WERI-Rb-1 (cell line): ENCODE data around the gene ZBTB48.

Experiments
- DNase-seq: peaks from one replicate; pipeline ENCODE4 v3.0.0-alpha.2; 2020
- H3K27ac ChIP-seq: fragments of 250-450 bp; sonication (Bioruptor Pico); 2 replicates; pipeline ENCODE4 v1.5.1; 2020; ENCODE audit warnings: mild to moderate bottlenecking, moderate library complexity
- H3K27me3 ChIP-seq: fragments of 250-450 bp; sonication (Bioruptor Pico); 2 replicates; pipeline ENCODE4 v1.5.1; 2021; ENCODE audit warnings: mild to moderate bottlenecking, low read depth, moderate library complexity; ENCODE audit not compliant: insufficient read depth, severe bottlenecking
- H3K36me3 ChIP-seq: fragments of 250-450 bp; sonication (Bioruptor Pico); 2 replicates; pipeline ENCODE4 v1.5.1; 2020; ENCODE audit warnings: mild to moderate bottlenecking, moderate library complexity
- H3K4me3 ChIP-seq: 2 replicates; pipeline ENCODE4 v1.5.1; 2011; ENCODE audit warnings: low read depth, mild to moderate bottlenecking, control low read depth, low read length
- H3K9me3 ChIP-seq: fragments of 250-450 bp; sonication (Bioruptor Pico); 2 replicates; pipeline ENCODE4 v1.5.1; 2021; ENCODE audit warnings: mild to moderate bottlenecking, moderate library complexity; ENCODE audit not compliant: severe bottlenecking
- TF ChIP-seq, protein P1 (sequence below): IDR thresholded peaks from 2 replicates; pipeline ENCODE4 v1.5.1; 2011; ENCODE audit warnings: low read depth, mild to moderate bottlenecking, control low read depth, inconsistent platforms, low read length

Gene ZBTB48

DNA sequence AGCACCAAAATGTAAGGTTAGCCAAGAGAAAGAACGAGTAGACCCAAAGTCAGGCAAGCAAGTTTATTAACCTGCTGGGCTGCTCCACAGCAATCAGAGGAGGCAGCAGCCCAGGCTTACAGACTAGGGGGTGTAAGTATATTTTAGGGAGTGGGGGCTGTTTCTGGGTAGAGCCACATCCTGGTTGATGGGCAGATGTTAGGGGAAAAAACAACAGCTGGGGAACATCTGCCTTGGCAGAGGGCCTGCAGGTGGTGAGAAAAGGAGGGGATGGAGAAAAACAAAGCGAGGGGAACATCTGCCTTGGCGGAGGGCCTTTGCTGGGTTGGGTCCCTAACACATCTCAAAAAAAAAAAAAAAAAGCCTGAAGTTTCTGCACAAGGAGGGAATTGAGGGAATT, 9.7 kb upstream of the ZBTB48 start:
- Histone ChIP-seq H3K4me3 (no peak overlapping the region), H3K27ac (no peak overlapping the region), H3K36me3 (no peaks in the 10 kb centered on the region), H3K27me3 (no peaks in the 10 kb centered on the region), H3K9me3 (peaks cover 5% of the 10 kb centered on the region)
- no peak for DNase-seq
- TF ChIP-seq, protein P1, sequence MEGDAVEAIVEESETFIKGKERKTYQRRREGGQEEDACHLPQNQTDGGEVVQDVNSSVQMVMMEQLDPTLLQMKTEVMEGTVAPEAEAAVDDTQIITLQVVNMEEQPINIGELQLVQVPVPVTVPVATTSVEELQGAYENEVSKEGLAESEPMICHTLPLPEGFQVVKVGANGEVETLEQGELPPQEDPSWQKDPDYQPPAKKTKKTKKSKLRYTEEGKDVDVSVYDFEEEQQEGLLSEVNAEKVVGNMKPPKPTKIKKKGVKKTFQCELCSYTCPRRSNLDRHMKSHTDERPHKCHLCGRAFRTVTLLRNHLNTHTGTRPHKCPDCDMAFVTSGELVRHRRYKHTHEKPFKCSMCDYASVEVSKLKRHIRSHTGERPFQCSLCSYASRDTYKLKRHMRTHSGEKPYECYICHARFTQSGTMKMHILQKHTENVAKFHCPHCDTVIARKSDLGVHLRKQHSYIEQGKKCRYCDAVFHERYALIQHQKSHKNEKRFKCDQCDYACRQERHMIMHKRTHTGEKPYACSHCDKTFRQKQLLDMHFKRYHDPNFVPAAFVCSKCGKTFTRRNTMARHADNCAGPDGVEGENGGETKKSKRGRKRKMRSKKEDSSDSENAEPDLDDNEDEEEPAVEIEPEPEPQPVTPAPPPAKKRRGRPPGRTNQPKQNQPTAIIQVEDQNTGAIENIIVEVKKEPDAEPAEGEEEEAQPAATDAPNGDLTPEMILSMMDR = no peak

DNA sequence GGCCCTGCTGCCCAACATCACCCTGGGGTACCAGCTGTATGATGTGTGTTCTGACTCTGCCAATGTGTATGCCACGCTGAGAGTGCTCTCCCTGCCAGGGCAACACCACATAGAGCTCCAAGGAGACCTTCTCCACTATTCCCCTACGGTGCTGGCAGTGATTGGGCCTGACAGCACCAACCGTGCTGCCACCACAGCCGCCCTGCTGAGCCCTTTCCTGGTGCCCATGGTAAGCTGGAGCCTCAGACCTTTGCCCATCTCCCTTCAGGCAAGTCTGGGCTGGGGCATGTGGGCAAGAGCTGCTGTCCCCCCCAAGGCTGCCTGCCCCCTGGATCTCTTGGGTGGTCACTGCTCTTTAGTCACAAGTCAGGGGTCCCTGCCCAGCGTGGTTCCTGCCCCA, 8.8 kb upstream of the ZBTB48 start:
- TF ChIP-seq, protein P1 = no peak
- H3K27me3 ChIP-seq = no peaks in the 10 kb centered on the region
- H3K27ac ChIP-seq = no peak overlapping the region
- no peak for DNase-seq
- peaks cover 5% of the 10 kb centered on the region for H3K9me3 ChIP-seq
- no peaks in the 10 kb centered on the region for H3K36me3 ChIP-seq
- no peak overlapping the region for H3K4me3 ChIP-seq

- no peak overlapping the region for H3K4me3 ChIP-seq
- H3K9me3 ChIP-seq = no peaks in the 10 kb centered on the region
- no peak for DNase-seq
- no peak overlapping the region for H3K27ac ChIP-seq
- H3K36me3 ChIP-seq = no peaks in the 10 kb centered on the region
- H3K27me3 ChIP-seq = no peaks in the 10 kb centered on the region
- TF ChIP-seq, protein P1 = no peak
Measured at GRCh38 chr1:6572653-6573383, 7.0 kb upstream of the ZBTB48 start.

- no peaks in the 10 kb centered on the region for H3K27me3 ChIP-seq
- no peaks in the 10 kb centered on the region for H3K36me3 ChIP-seq
- DNase-seq = no peak
- peak overlapping the region; percentile 34; the same call in 1 of the 2 replicates for H3K27ac ChIP-seq
- TF ChIP-seq, protein P1 = no peak
- H3K9me3 ChIP-seq = no peaks in the 10 kb centered on the region
- H3K4me3 ChIP-seq = no peak overlapping the region
Measured at GRCh38 chr1:6574025-6574620, 5.7 kb upstream of the ZBTB48 start.

DNA sequence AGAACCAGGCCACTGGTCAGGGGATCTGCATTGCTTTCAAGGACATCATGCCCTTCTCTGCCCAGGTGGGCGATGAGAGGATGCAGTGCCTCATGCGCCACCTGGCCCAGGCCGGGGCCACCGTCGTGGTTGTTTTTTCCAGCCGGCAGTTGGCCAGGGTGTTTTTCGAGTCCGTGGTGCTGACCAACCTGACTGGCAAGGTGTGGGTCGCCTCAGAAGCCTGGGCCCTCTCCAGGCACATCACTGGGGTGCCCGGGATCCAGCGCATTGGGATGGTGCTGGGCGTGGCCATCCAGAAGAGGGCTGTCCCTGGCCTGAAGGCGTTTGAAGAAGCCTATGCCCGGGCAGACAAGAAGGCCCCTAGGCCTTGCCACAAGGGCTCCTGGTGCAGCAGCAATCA, 5.0 kb upstream of the ZBTB48 start:
- Histone ChIP-seq H3K27ac (no peak overlapping the region), H3K4me3 (no peak overlapping the region), H3K36me3 (no peaks in the 10 kb centered on the region), H3K9me3 (no peaks in the 10 kb centered on the region), H3K27me3 (no peaks in the 10 kb centered on the region)
- TF ChIP-seq, protein P1 = no peak
- no peak for DNase-seq
